DOHH2 (cell line): ENCODE measurements around the gene PRCP.

Experiments used
- H3F3A ChIP-seq: fragments of 200-600 bp; sonication (generic), shearing (Covaris generic); 2 replicates; pipeline ENCODE4 v1.6.0; 2016; ENCODE audit warnings: antibody characterized with exemption, mild to moderate bottlenecking; ENCODE audit not compliant: control insufficient read depth, insufficient read depth
- H3K27ac ChIP-seq: fragments of 200-600 bp; sonication (generic); 2 replicates; pipeline ENCODE4 v1.5.1; 2014; ENCODE audit warnings: low read depth, mild to moderate bottlenecking, low read length, moderate library complexity
- H3K27me3 ChIP-seq: fragments of 200-600 bp; sonication (generic); 2 replicates; pipeline ENCODE4 v1.6.1; 2014; ENCODE audit warnings: mild to moderate bottlenecking, low read length, mixed read lengths; ENCODE audit not compliant: control insufficient read depth
- H3K36me3 ChIP-seq: fragments of 200-600 bp; sonication (generic); 2 replicates; pipeline ENCODE4 v1.6.1; 2014; ENCODE audit warnings: mild to moderate bottlenecking, low read length, moderate library complexity, mixed read lengths; ENCODE audit not compliant: control insufficient read depth
- H3K4me1 ChIP-seq: fragments of 200-600 bp; sonication (generic); 2 replicates; pipeline ENCODE4 v1.6.1; 2014; ENCODE audit warnings: mild to moderate bottlenecking, low read length, mixed read lengths; ENCODE audit not compliant: control insufficient read depth
- H3K4me2 ChIP-seq: fragments of 200-600 bp; sonication (generic); 2 replicates; pipeline ENCODE4 v1.6.0; 2014; ENCODE audit warnings: mild to moderate bottlenecking, low read length, moderate library complexity
- H3K4me3 ChIP-seq: fragments of 200-600 bp; sonication (generic); 2 replicates; pipeline ENCODE4 v1.5.1; 2014; ENCODE audit warnings: mild to moderate bottlenecking, low read length, mixed read lengths
- H3K79me2 ChIP-seq: fragments of 200-600 bp; sonication (generic); 2 replicates; pipeline ENCODE4 v1.6.1; 2014; ENCODE audit warnings: mild to moderate bottlenecking, low read length, mixed read lengths; ENCODE audit not compliant: control insufficient read depth
- H3K9me2 ChIP-seq: fragments of 200-600 bp; sonication (generic); replicated peaks from 2 replicates; pipeline ENCODE4 v1.6.1; 2014; ENCODE audit warnings: mild to moderate bottlenecking, low read length, mixed read lengths; ENCODE audit not compliant: control insufficient read depth
- H3K9me3 ChIP-seq: fragments of 200-600 bp; sonication (generic); 2 replicates; pipeline ENCODE4 v1.6.1; 2014; ENCODE audit warnings: antibody characterized with exemption, low read length, mixed read lengths; ENCODE audit not compliant: control insufficient read depth, insufficient read depth
- H4K20me1 ChIP-seq: fragments of 200-600 bp; sonication (generic); 2 replicates; pipeline ENCODE4 v1.6.0; 2014; ENCODE audit warnings: low read depth, mild to moderate bottlenecking, antibody characterized with exemption, low read length, moderate library complexity; ENCODE audit not compliant: control insufficient read depth, insufficient read depth
- CTCF ChIP-seq: fragments of 200-600 bp; sonication (generic); IDR thresholded peaks from one replicate; pipeline ENCODE4 v1.5.1; 2014; ENCODE audit warnings: antibody characterized with exemption, mild to moderate bottlenecking, low read depth, low read length; ENCODE audit not compliant: poor library complexity, severe bottlenecking
- EZH2phosphoT487 ChIP-seq: fragments of 200-600 bp; sonication (generic); IDR thresholded peaks from 2 replicates; pipeline ENCODE4 v1.6.1; 2017; ENCODE audit warnings: borderline replicate concordance, mild to moderate bottlenecking, antibody characterized with exemption, low read length, moderate library complexity, mixed read lengths

PRCP gene

GRCh38 chr11:82823647-82824619 is 76.3 kb downstream of the PRCP start:
- H3K27ac ChIP-seq = no peak overlapping the region
- H3K4me3 ChIP-seq = no peak overlapping the region
- H3K9me2 ChIP-seq = no peaks in the 10 kb centered on the region
- no peak for TF ChIP-seq CTCF
- no peak for TF ChIP-seq EZH2phosphoT487
- H3K27me3 ChIP-seq = no peaks in the 10 kb centered on the region
- H3K36me3 ChIP-seq = no peaks in the 10 kb centered on the region
- H3K4me1 ChIP-seq = peaks cover 10% of the 10 kb centered on the region
- no peaks in the 10 kb centered on the region for H3F3A ChIP-seq
- H3K9me3 ChIP-seq = no peaks in the 10 kb centered on the region
- no peaks in the 10 kb centered on the region for H3K79me2 ChIP-seq
- no peak overlapping the region for H3K4me2 ChIP-seq
- H4K20me1 ChIP-seq = no peaks in the 10 kb centered on the region

- Histone ChIP-seq H3K9me3 (no peaks in the 10 kb centered on the region), H3K4me3 (no peak overlapping the region), H3K36me3 (no peaks in the 10 kb centered on the region), H3K27me3 (peaks cover 5% of the 10 kb centered on the region), H3K4me1 (no peaks in the 10 kb centered on the region), H4K20me1 (no peaks in the 10 kb centered on the region), H3K9me2 (no peaks in the 10 kb centered on the region), H3K4me2 (no peak overlapping the region), H3F3A (no peaks in the 10 kb centered on the region), H3K79me2 (no peaks in the 10 kb centered on the region), H3K27ac (no peak overlapping the region)
- TF ChIP-seq EZH2phosphoT487 (no peak), CTCF (no peak)
These were observed 81.7 kb downstream of the PRCP start for GRCh38 chr11:82818409-82819043.

- no peaks in the 10 kb centered on the region for H3F3A ChIP-seq
- TF ChIP-seq CTCF (no peak), EZH2phosphoT487 (no peak)
- no peak overlapping the region for H3K4me3 ChIP-seq
- peaks cover 5% of the 10 kb centered on the region for H3K27me3 ChIP-seq
- H3K79me2 ChIP-seq = no peaks in the 10 kb centered on the region
- H3K27ac ChIP-seq = no peak overlapping the region
- no peak overlapping the region for H3K4me2 ChIP-seq
- no peaks in the 10 kb centered on the region for H4K20me1 ChIP-seq
- no peaks in the 10 kb centered on the region for H3K9me2 ChIP-seq
- H3K36me3 ChIP-seq = no peaks in the 10 kb centered on the region
- H3K4me1 ChIP-seq = no peaks in the 10 kb centered on the region
- no peaks in the 10 kb centered on the region for H3K9me3 ChIP-seq
These were observed 84.8 kb downstream of the PRCP start for GRCh38 chr11:82815406-82815805.
